Astrocyte (in vitro differentiated cells and primary cell): Measurements from ENCODE around the gene RILP. TPM values are rescaled to one million over a fixed set of nuclear protein-coding genes. Genes with fewer than 3 reads are reported as not detected.

Experiments
- DNase-seq: peaks from one replicate; pipeline ENCODE4 v3.0.0-alpha.2; 2010; ENCODE audit warnings: low read depth
- FAIRE-seq: peaks from 2 replicates; lab custom pipeline; 2011; peaks lifted over from hg19 to GRCh38; lab: Jason Lieb, UNC
- H2AFZ ChIP-seq: 2 replicates; pipeline ENCODE4 v1.6.0; 2012; ENCODE audit warnings: low read depth, low read length, inconsistent platforms
- H3K27ac ChIP-seq: 2 replicates; pipeline ENCODE4 v1.5.1; 2011; ENCODE audit warnings: low read depth, low read length, inconsistent platforms
- H3K27me3 ChIP-seq: 2 replicates; pipeline ENCODE4 v1.6.0; 2011; ENCODE audit warnings: low read length, inconsistent platforms; ENCODE audit not compliant: insufficient read depth
- H3K36me3 ChIP-seq: 2 replicates; pipeline ENCODE4 v1.5.1; 2011; ENCODE audit warnings: low read length, inconsistent platforms; ENCODE audit not compliant: insufficient read depth
- H3K4me1 ChIP-seq: 2 replicates; pipeline ENCODE4 v1.5.1; 2011; ENCODE audit warnings: low read length, inconsistent platforms; ENCODE audit not compliant: insufficient read depth
- H3K4me2 ChIP-seq: 2 replicates; pipeline ENCODE4 v1.6.0; 2012; ENCODE audit warnings: low read length, inconsistent platforms
- H3K4me3 ChIP-seq: 2 replicates; pipeline ENCODE4 v1.5.1; 2011; ENCODE audit warnings: low read depth, mild to moderate bottlenecking, low read length, inconsistent platforms; ENCODE audit not compliant: insufficient read depth
- H3K79me2 ChIP-seq: 2 replicates; pipeline ENCODE4 v1.6.0; 2012; ENCODE audit warnings: mild to moderate bottlenecking, low read length, inconsistent platforms; ENCODE audit not compliant: insufficient read depth
- H3K9ac ChIP-seq: 2 replicates; pipeline ENCODE4 v1.6.0; 2012; ENCODE audit warnings: mild to moderate bottlenecking, low read length, inconsistent platforms
- H3K9me3 ChIP-seq: 2 replicates; pipeline ENCODE4 v1.5.1; 2012; ENCODE audit warnings: low read depth, mild to moderate bottlenecking, low read length, inconsistent platforms; ENCODE audit not compliant: insufficient read depth
- H4K20me1 ChIP-seq: 2 replicates; pipeline ENCODE4 v1.6.0; 2012; ENCODE audit warnings: low read length, inconsistent platforms; ENCODE audit not compliant: insufficient read depth
- H3K27ac Mint-ChIP-seq: one replicate; pipeline ENCODE4 v1.8.0; 2021; ENCODE audit warnings: mild to moderate bottlenecking, mixed read lengths; ENCODE audit not compliant: unreplicated experiment
- H3K27me3 Mint-ChIP-seq: one replicate; pipeline ENCODE4 v1.8.0; 2021; ENCODE audit warnings: low read depth, mixed read lengths; ENCODE audit not compliant: unreplicated experiment
- H3K36me3 Mint-ChIP-seq: one replicate; pipeline ENCODE4 v1.8.0; 2021; ENCODE audit warnings: low read depth, mixed read lengths; ENCODE audit not compliant: unreplicated experiment
- H3K4me1 Mint-ChIP-seq: one replicate; pipeline ENCODE4 v1.8.0; 2021; ENCODE audit warnings: low read depth, mixed read lengths; ENCODE audit not compliant: unreplicated experiment
- H3K4me3 Mint-ChIP-seq: one replicate; pipeline ENCODE4 v1.8.0; 2021; ENCODE audit warnings: mild to moderate bottlenecking, moderate library complexity, mixed read lengths; ENCODE audit not compliant: unreplicated experiment
- H3K9me3 Mint-ChIP-seq: one replicate; pipeline ENCODE4 v1.8.0; 2021; ENCODE audit warnings: mild to moderate bottlenecking, mixed read lengths; ENCODE audit not compliant: unreplicated experiment
- EZH2 ChIP-seq: IDR thresholded peaks from 2 replicates; pipeline ENCODE4 v1.6.1; 2012; ENCODE audit warnings: mild to moderate bottlenecking, low read length, inconsistent platforms; ENCODE audit not compliant: insufficient read depth
- total RNA-seq: library from RNA; stranded (reverse); gene quantifications from 2 replicates; pipeline ENCODE4 v1.2.1, GENCODE V29; 2021
- TF ChIP-seq, protein P1 (sequence below): IDR thresholded peaks from 2 replicates; pipeline ENCODE4 v1.5.1; 2011; ENCODE audit warnings: low read depth, mild to moderate bottlenecking, inconsistent platforms, low read length, moderate library complexity; ENCODE audit not compliant: insufficient read depth

The RILP gene
- total RNA-seq, 1 donor from 2014 or later = 7.8 TPM

DNA sequence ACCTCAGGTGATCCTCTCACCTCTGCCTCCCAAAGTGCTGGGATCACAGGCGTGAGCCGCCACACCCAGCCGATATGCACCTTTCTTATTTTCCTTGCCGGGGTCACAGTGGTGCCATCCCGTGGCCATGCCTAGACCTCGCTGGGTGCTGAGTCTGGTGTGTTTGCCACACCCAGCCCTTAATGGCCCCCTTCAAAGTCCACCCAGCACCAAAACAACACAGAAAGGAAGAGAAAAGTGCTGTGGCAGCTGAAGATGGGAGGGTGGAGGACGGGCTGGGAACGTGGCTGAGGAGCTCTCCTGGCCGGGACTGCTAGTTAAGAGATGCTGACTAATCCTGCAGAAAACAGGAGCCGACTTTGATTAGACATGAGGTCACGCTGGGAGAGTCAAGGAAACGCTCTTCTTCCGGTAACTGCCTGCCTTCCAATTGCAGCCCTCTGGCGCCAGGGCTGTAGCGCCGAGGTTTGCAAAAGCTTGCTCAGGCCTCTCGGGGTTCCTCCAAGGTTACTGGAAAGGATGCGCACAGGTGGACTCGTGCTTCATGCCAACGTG, 32.0 kb downstream of the RILP start:
- peaks cover 10% of the 10 kb centered on the region for H3K4me1 ChIP-seq
- no peaks in the 10 kb centered on the region for H3K9me3 ChIP-seq
- H3K4me3 ChIP-seq = no peak overlapping the region
- no peaks in the 10 kb centered on the region for H4K20me1 ChIP-seq
- H2AFZ ChIP-seq = peak overlapping the region; percentile 55
- H3K4me1 Mint-ChIP-seq = peaks cover 6% of the 10 kb centered on the region
- peak; percentile 83 for DNase-seq
- no peaks in the 10 kb centered on the region for H3K36me3 ChIP-seq
- no peak overlapping the region for H3K4me3 Mint-ChIP-seq
- peaks cover 9% of the 10 kb centered on the region for H3K36me3 Mint-ChIP-seq
- H3K27ac Mint-ChIP-seq = no peak overlapping the region
- peaks cover 2% of the 10 kb centered on the region for H3K27me3 Mint-ChIP-seq
- H3K4me2 ChIP-seq = peak overlapping the region; percentile 61
- no peaks in the 10 kb centered on the region for H3K9me3 Mint-ChIP-seq
- H3K9ac ChIP-seq = no peak overlapping the region
- TF ChIP-seq, protein P1, sequence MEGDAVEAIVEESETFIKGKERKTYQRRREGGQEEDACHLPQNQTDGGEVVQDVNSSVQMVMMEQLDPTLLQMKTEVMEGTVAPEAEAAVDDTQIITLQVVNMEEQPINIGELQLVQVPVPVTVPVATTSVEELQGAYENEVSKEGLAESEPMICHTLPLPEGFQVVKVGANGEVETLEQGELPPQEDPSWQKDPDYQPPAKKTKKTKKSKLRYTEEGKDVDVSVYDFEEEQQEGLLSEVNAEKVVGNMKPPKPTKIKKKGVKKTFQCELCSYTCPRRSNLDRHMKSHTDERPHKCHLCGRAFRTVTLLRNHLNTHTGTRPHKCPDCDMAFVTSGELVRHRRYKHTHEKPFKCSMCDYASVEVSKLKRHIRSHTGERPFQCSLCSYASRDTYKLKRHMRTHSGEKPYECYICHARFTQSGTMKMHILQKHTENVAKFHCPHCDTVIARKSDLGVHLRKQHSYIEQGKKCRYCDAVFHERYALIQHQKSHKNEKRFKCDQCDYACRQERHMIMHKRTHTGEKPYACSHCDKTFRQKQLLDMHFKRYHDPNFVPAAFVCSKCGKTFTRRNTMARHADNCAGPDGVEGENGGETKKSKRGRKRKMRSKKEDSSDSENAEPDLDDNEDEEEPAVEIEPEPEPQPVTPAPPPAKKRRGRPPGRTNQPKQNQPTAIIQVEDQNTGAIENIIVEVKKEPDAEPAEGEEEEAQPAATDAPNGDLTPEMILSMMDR = no peak
- TF ChIP-seq EZH2 = no peak
- no peaks in the 10 kb centered on the region for H3K27me3 ChIP-seq
- FAIRE-seq = no peak
- H3K79me2 ChIP-seq = no peaks in the 10 kb centered on the region
- peak overlapping the region; percentile 28 for H3K27ac ChIP-seq

DNA sequence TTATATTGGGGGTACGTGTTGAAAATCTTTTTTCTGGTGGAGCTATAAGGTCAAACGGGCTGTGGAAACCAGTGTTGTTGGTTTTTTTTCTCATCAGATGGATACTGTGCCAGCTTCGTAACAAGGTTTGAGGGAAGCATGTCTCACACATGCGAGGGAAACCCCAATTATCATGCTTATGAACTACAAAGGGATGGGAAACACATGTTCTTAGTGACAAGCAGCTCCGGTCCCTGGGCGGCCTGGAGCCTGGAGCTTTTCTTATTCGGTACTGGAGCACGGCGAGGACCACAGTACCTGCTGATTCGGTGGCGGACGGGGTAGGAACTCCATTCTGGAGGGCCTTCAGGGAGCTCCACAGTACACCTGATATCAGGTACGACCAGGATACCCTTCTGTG, 33.6 kb downstream of the RILP start:
- Histone ChIP-seq H4K20me1 (no peaks in the 10 kb centered on the region), H3K36me3 (no peaks in the 10 kb centered on the region), H3K9me3 (no peaks in the 10 kb centered on the region), H3K27ac (no peak overlapping the region), H3K9ac (no peak overlapping the region), H2AFZ (no peak overlapping the region), H3K4me3 (no peak overlapping the region), H3K4me2 (no peak overlapping the region), H3K27me3 (no peaks in the 10 kb centered on the region), H3K4me1 (peaks cover 10% of the 10 kb centered on the region), H3K79me2 (no peaks in the 10 kb centered on the region)
- H3K27ac Mint-ChIP-seq = peak overlapping the region; percentile 18
- no peak for TF ChIP-seq EZH2
- TF ChIP-seq, protein P1 = no peak
- peaks cover 6% of the 10 kb centered on the region for H3K4me1 Mint-ChIP-seq
- no peaks in the 10 kb centered on the region for H3K9me3 Mint-ChIP-seq
- peaks cover 7% of the 10 kb centered on the region for H3K36me3 Mint-ChIP-seq
- DNase-seq (no peak), FAIRE-seq (no peak)
- H3K4me3 Mint-ChIP-seq = no peak overlapping the region
- peaks cover 2% of the 10 kb centered on the region for H3K27me3 Mint-ChIP-seq

DNA sequence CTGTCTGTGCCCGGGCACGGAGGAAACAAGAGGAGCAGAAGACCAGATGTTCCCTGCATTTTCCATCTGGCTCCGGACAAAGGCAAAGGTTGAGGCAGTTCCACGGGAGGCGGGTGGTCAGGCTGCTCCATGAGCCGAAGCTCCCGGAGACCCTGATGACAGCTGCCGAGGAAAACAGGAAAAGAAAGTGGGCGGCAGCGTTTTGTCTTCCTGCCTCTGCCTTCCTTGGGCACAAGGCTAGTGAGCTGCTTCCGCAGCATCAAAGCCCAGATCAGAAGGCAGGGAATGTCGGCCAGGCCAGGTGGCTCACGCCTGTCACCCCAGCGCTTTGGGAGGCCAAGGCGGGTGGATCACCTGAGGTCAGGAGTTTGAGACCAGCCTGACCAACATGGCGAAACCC, 37.3 kb downstream of the RILP start:
- no peaks in the 10 kb centered on the region for H3K79me2 ChIP-seq
- H3K4me3 ChIP-seq = no peak overlapping the region
- H3K4me2 ChIP-seq = no peak overlapping the region
- no peaks in the 10 kb centered on the region for H3K27me3 ChIP-seq
- H3K9me3 ChIP-seq = no peaks in the 10 kb centered on the region
- Mint-ChIP-seq H3K27ac (no peak overlapping the region), H3K27me3 (no peaks in the 10 kb centered on the region), H3K9me3 (no peaks in the 10 kb centered on the region), H3K4me3 (no peak overlapping the region), H3K4me1 (peaks cover under 1% of the 10 kb centered on the region), H3K36me3 (peaks cover 2% of the 10 kb centered on the region)
- H4K20me1 ChIP-seq = no peaks in the 10 kb centered on the region
- TF ChIP-seq, protein P1 = no peak
- TF ChIP-seq EZH2 = no peak
- H3K4me1 ChIP-seq = peaks cover under 1% of the 10 kb centered on the region
- H3K27ac ChIP-seq = no peak overlapping the region
- H3K9ac ChIP-seq = no peak overlapping the region
- FAIRE-seq (no peak), DNase-seq (no peak)
- no peaks in the 10 kb centered on the region for H3K36me3 ChIP-seq
- no peak overlapping the region for H2AFZ ChIP-seq
